H1 (cell line): ENCODE measurements around the gene EIF3J.

ENCODE experiments used
- CTCF ChIP-seq, 3 experiments: IDR thresholded peaks; 1 replicate in 2 of 3; 2 replicates in 1 of 3; pipeline versions ENCODE4 v1.5.1 to v1.6.1; 2011; ENCODE audit warnings: low read length in 3 of 3, mild to moderate bottlenecking in 3 of 3, inconsistent platforms in 2 of 3, low read depth in 1 of 3, moderate library complexity in 1 of 3; ENCODE audit not compliant: insufficient read depth in 1 of 3; ENCODE audit errors: control extremely low read depth in 1 of 3
- POLR2A ChIP-seq, 2 experiments: IDR thresholded peaks; 1 replicate in 1 of 2; 2 replicates in 1 of 2; pipeline ENCODE4 v1.6.1; 2011; ENCODE audit warnings: low read depth in 2 of 2, low read length in 2 of 2, mild to moderate bottlenecking in 2 of 2; ENCODE audit errors: control extremely low read depth in 1 of 2

DNA sequence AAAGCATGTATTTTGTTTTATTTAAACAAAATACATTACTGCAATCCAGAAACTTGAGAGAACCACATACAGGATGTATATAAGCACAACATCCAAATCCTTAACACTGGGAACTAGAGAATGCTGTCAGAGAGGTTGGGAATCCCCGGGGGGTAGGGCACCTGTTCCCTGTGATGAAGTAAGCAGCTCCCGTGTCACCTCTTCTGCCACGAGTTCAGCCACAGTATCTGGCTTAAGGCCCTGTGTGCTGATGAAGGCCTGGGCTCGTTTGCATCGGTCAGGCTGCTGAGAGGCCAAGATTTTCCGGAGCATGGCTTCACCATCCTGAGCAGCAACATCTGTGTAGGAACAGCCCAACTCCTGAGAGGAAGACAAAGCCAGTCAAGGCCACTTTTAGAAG, 36.4 kb downstream of the EIF3J start:
- TF ChIP-seq POLR2A (IDR thresholded peaks at IDR 0.05; ENCODE audit: control extremely low read depth in 1 of 2, low read depth in 2 of 2, low read length in 2 of 2) (no peak), CTCF (IDR thresholded peaks at IDR 0.05; ENCODE audit: control extremely low read depth in 1 of 3, insufficient read depth in 1 of 3, low read depth in 1 of 3, low read length in 3 of 3) (no peak)
